ENCODE measurements around the gene MAST4.

The MAST4 gene

GRCh38 chr5:67190861-67191260, 594.7 kb downstream of the MAST4 start:
- DNase-seq (ENCODE audit: low read depth), result no peak

- DNase-seq (ENCODE audit: low read depth), result no peak
Observed at GRCh38 chr5:67192719-67193438, 596.7 kb downstream of the MAST4 start.

- no peak for DNase-seq (ENCODE audit: low read depth)
Observed at GRCh38 chr5:67193439-67193807, 597.2 kb downstream of the MAST4 start.

GRCh38 chr5:67194166-67194565, 598.0 kb downstream of the MAST4 start:
- DNase-seq (ENCODE audit: low read depth), result no peak

- DNase-seq (ENCODE audit: low read depth), result no peak
Observed at GRCh38 chr5:67195406-67196275, 599.4 kb downstream of the MAST4 start.

- DNase-seq (ENCODE audit: low read depth), result no peak
Observed at GRCh38 chr5:67196537-67197059, 600.4 kb downstream of the MAST4 start, which contains the start of gene CD180. TSS of gene CD180 (minus strand) at chr5:67196799. CDS start at chr5:67196641, 158 bp downstream.

GRCh38 chr5:67197536-67197935, 601.3 kb downstream of the MAST4 start:
- DNase-seq (ENCODE audit: low read depth), result no peak

GRCh38 chr5:67198917-67199316, 602.7 kb downstream of the MAST4 start:
- DNase-seq (ENCODE audit: low read depth), result no peak

GRCh38 chr5:67199859-67200258, 603.7 kb downstream of the MAST4 start:
- DNase-seq (ENCODE audit: low read depth), result no peak

- DNase-seq (ENCODE audit: low read depth), result no peak
Observed at GRCh38 chr5:67200809-67201562, 604.8 kb downstream of the MAST4 start.

- DNase-seq (ENCODE audit: low read depth), result no peak
Observed at GRCh38 chr5:67201897-67202549, 605.8 kb downstream of the MAST4 start.

- no peak for DNase-seq (ENCODE audit: low read depth)
Observed at GRCh38 chr5:67202828-67203227, 606.6 kb downstream of the MAST4 start.

- no peak for DNase-seq (ENCODE audit: low read depth)
Observed at GRCh38 chr5:67203701-67204074, 607.5 kb downstream of the MAST4 start.

- DNase-seq (ENCODE audit: low read depth), result no peak
Observed at GRCh38 chr5:67204821-67205220, 608.6 kb downstream of the MAST4 start.

GRCh38 chr5:67205981-67206380, 609.8 kb downstream of the MAST4 start:
- no peak for DNase-seq (ENCODE audit: low read depth)

- no peak for DNase-seq (ENCODE audit: low read depth)
Observed at GRCh38 chr5:67206461-67206860, 610.3 kb downstream of the MAST4 start.

GRCh38 chr5:67206929-67207328, 610.7 kb downstream of the MAST4 start:
- DNase-seq (ENCODE audit: low read depth), result peak; percentile 67

GRCh38 chr5:67208403-67208802, 612.2 kb downstream of the MAST4 start:
- DNase-seq (ENCODE audit: low read depth), result no peak

- peak; percentile 44 for DNase-seq (ENCODE audit: low read depth)
Observed at GRCh38 chr5:67209141-67209771, 613.1 kb downstream of the MAST4 start.

GRCh38 chr5:67211926-67212325, 615.7 kb downstream of the MAST4 start:
- no peak for DNase-seq (ENCODE audit: low read depth)

- no peak for DNase-seq (ENCODE audit: low read depth)
Observed at GRCh38 chr5:67214036-67214435, 617.8 kb downstream of the MAST4 start.
